ENCODE data around the gene BLID. TPM values are rescaled to one million over a fixed set of nuclear protein-coding genes. Genes with fewer than 3 reads are reported as not detected.

BLID gene
- total and polyA plus RNA-seq, 2 experiments from 2014 or later, result not detected

GRCh38 chr11:122149202-122149601 lies 33.2 kb upstream of the BLID start:
- no peak for TF ChIP-seq ZNF462 (CRISPR knock-in tag; IDR thresholded peaks at IDR 0.05)
- no peak for TF ChIP-seq POLR2AphosphoS5 (IDR thresholded peaks at IDR 0.05; ENCODE audit: low read depth)
- no peak for TF ChIP-seq ETS1 (IDR thresholded peaks at IDR 0.05)
- no peak overlapping the region for H3K27ac Mint-ChIP-seq
- Histone ChIP-seq H3K4me3 (no peak overlapping the region), H3F3A (replicated peaks; ENCODE audit: low read depth) (no peaks in the 10 kb centered on the region), H3K4me2 (no peak overlapping the region), H3K36me3 (ENCODE audit: insufficient read depth) (no peaks in the 10 kb centered on the region), H3K4me1 (ENCODE audit: insufficient read depth) (peaks cover 6% of the 10 kb centered on the region), H3K27me3 (ENCODE audit: insufficient read depth) (no peaks in the 10 kb centered on the region), H4K20me1 (replicated peaks; ENCODE audit: insufficient read depth) (no peaks in the 10 kb centered on the region), H2AFZ (no peak overlapping the region), H3K79me2 (replicated peaks; ENCODE audit: insufficient read depth) (no peaks in the 10 kb centered on the region), H3K9me2 (ENCODE audit: insufficient read depth) (no peaks in the 10 kb centered on the region), H3K27ac (ENCODE audit: low read depth) (no peak overlapping the region)
- no peaks in the 10 kb centered on the region for H3K27me3 Mint-ChIP-seq (ENCODE audit: insufficient read depth, low read depth, poor library complexity)
- no peak for DNase-seq (ENCODE audit: low spot score)
- H3K4me1 Mint-ChIP-seq, result peaks cover 6% of the 10 kb centered on the region; the same call in 2 of the 3 replicates
- H3K36me3 Mint-ChIP-seq (ENCODE audit: low read depth), result no peaks in the 10 kb centered on the region
- H3K4me3 Mint-ChIP-seq, result no peak overlapping the region
- ATAC-seq, result no peak
- H3K9me3 Mint-ChIP-seq, result no peaks in the 10 kb centered on the region

- Histone ChIP-seq H3K9me2 (ENCODE audit: insufficient read depth) (no peaks in the 10 kb centered on the region), H2AFZ (no peak overlapping the region), H3K4me1 (ENCODE audit: insufficient read depth) (no peaks in the 10 kb centered on the region), H3K27ac (ENCODE audit: low read depth) (no peak overlapping the region), H3K4me2 (no peak overlapping the region), H3K36me3 (ENCODE audit: insufficient read depth) (no peaks in the 10 kb centered on the region), H3F3A (replicated peaks; ENCODE audit: low read depth) (no peaks in the 10 kb centered on the region), H3K79me2 (replicated peaks; ENCODE audit: insufficient read depth) (no peaks in the 10 kb centered on the region), H3K4me3 (no peak overlapping the region), H4K20me1 (replicated peaks; ENCODE audit: insufficient read depth) (no peaks in the 10 kb centered on the region), H3K27me3 (ENCODE audit: insufficient read depth) (peaks cover 6% of the 10 kb centered on the region; the same call in 1 of the 2 replicates)
- Mint-ChIP-seq H3K27ac (no peak overlapping the region), H3K36me3 (ENCODE audit: low read depth) (no peaks in the 10 kb centered on the region), H3K4me3 (no peak overlapping the region), H3K4me1 (peaks cover 4% of the 10 kb centered on the region; the same call in 2 of the 3 replicates), H3K9me3 (no peaks in the 10 kb centered on the region), H3K27me3 (ENCODE audit: insufficient read depth, low read depth, poor library complexity) (peaks cover 6% of the 10 kb centered on the region)
- ATAC-seq (no peak), DNase-seq (ENCODE audit: low spot score) (no peak)
- TF ChIP-seq POLR2AphosphoS5 (IDR thresholded peaks at IDR 0.05; ENCODE audit: low read depth) (no peak), EZH2 (IDR thresholded peaks at IDR 0.05; ENCODE audit: low read depth, unreplicated experiment) (no peak), JUNB (IDR thresholded peaks at IDR 0.05; ENCODE audit: unreplicated experiment) (no peak), CTCF (conservative IDR thresholded peaks at IDR 0.05; ENCODE audit: low read depth in 2 of 2) (no peak)
These were observed 30.5 kb upstream of the BLID start for GRCh38 chr11:122146475-122146874.

Measured in GM23338 (cell line).